ENCODE results near the gene PLEKHJ1.

Gene PLEKHJ1

DNA sequence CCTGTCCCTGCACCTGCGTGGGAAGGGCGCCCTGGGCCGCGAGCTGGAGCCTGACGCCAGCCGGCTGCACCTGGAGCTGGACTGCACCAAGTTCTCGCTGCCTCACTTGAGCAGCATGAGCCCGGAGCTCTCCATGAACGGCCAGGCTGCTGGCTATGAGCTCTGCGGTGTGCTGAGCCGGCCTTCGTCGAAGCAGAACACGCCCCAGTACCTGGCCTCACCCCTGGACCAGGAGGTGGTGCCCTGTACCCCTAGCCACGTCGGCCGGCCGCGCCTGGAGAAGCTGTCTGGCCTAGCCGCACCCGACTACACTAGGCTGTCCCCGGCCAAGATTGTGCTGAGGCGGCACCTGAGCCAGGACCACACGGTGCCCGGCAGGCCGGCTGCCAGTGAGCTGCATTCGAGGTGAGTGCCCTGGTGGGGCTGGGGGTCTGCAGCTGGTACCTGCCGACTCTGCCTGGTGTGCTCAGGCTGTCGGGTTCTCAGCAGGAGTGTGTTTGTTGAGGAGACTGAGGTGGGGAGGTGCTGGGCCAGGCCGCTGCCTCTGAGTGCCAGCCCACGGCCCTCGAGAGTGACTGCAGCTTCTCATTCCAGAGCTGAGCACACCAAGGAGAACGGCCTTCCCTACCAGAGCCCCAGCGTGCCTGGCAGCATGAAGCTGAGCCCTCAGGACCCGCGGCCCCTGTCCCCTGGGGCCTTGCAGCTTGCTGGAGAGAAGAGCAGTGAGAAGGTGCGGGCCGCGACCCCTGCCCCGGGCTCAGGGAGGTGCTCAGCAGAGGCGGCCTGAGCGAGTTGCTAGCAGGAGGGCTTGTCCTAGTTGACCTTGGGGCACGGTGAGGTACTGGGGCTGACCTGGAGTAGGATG lies 19.5 kb downstream of the PLEKHJ1 start:
- Histone ChIP-seq H3K27ac (ENCODE audit: low read length) (no peak overlapping the region), H3K4me3 (ENCODE audit: low read length) (no peak overlapping the region), H3K4me1 (ENCODE audit: control insufficient read depth, insufficient read depth, low read length) (no peaks in the 10 kb centered on the region), H3K27me3 (ENCODE audit: control insufficient read depth, insufficient read depth, low read length) (no peaks in the 10 kb centered on the region), H3K9me3 (ENCODE audit: control insufficient read depth, insufficient read depth, low read length) (no peaks in the 10 kb centered on the region), H3K36me3 (ENCODE audit: control insufficient read depth, insufficient read depth, low read length) (peaks cover 46% of the 10 kb centered on the region)
- DNase-seq (ENCODE audit: low read depth, low spot score), result no peak
- no CpG with 5 or more reads among the region's 43 CpGs for WGBS (ENCODE audit: insufficient coverage, insufficient read length)

DNA sequence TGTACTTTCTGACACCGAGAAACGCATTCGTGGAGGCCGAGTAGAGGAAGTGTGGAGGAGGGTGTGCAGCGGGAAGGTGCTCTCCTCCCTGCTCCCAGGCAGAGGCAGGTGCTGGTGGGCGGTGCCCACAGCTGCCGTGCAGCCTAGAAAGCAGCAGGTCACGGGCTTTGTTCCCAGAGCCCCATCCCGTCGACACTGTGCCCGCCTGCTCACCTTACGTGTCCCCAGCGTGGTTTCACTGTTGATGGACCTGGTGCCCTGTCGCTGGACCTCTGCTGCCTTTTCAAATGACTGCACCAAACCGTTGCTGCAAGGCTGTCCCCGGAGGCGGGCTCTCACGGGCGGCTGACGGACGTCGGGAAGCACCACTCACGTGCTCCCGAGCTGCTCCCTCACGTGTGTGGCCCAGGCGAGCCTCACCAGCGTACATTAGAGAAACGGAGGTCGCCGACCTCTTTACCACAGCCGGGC lies 20.8 kb downstream of the PLEKHJ1 start:
- Histone ChIP-seq H3K36me3 (ENCODE audit: control insufficient read depth, insufficient read depth, low read length) (peaks cover 53% of the 10 kb centered on the region), H3K4me3 (ENCODE audit: low read length) (no peak overlapping the region), H3K9me3 (ENCODE audit: control insufficient read depth, insufficient read depth, low read length) (no peaks in the 10 kb centered on the region), H3K27ac (ENCODE audit: low read length) (no peak overlapping the region), H3K27me3 (ENCODE audit: control insufficient read depth, insufficient read depth, low read length) (no peaks in the 10 kb centered on the region), H3K4me1 (ENCODE audit: control insufficient read depth, insufficient read depth, low read length) (no peaks in the 10 kb centered on the region)
- WGBS (ENCODE audit: insufficient coverage, insufficient read length), result no CpG with 5 or more reads among the region's 31 CpGs
- no peak for DNase-seq (ENCODE audit: low read depth, low spot score)

DNA sequence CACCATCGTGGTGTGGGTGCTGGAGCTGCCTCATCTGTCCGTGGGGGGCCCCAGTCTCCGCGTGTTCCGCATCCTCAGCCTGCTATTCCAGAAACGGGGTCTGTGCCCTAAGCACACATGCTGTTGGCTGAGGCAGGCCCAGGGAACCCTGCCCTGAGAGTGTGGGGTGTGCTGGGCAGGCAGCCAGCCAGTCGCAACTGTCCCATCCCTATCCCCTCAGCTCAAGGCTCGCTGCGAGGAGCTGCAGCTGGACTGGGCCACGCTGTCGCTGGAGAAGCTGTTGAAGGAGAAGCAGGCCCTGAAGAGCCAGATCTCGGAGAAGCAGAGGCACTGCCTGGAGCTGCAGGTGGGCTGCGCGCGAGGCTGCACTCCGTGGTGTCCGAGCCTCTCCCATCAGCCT lies 21.9 kb downstream of the PLEKHJ1 start:
- H3K27ac ChIP-seq (ENCODE audit: low read length), result no peak overlapping the region
- DNase-seq (ENCODE audit: low read depth, low spot score), result no peak
- WGBS (ENCODE audit: insufficient coverage, insufficient read length), result no CpG with 5 or more reads among the region's 17 CpGs
- H3K4me3 ChIP-seq (ENCODE audit: low read length), result no peak overlapping the region
- peaks cover 47% of the 10 kb centered on the region for H3K36me3 ChIP-seq (ENCODE audit: control insufficient read depth, insufficient read depth, low read length)
- no peaks in the 10 kb centered on the region for H3K4me1 ChIP-seq (ENCODE audit: control insufficient read depth, insufficient read depth, low read length)
- H3K9me3 ChIP-seq (ENCODE audit: control insufficient read depth, insufficient read depth, low read length), result no peaks in the 10 kb centered on the region
- no peaks in the 10 kb centered on the region for H3K27me3 ChIP-seq (ENCODE audit: control insufficient read depth, insufficient read depth, low read length)

DNA sequence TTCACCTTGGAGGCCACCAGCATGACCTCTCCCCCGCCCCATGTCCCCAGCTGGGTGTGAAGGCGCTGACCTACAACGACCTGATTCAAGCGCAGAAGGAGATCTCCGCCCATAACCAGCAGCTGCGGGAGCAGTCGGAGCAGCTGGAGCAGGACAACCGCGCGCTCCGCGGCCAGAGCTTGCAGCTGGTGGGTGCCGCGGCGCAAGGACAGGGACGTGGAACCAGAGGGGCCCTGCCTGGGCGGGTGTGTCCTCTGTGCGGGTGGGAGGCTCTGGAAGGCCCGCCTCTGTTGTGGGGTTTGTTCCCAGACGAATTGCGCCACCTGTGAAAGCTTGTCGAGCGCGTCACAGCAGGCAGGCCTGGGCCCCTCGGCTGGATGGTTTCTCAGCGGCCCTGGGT lies 22.3 kb downstream of the PLEKHJ1 start:
- Histone ChIP-seq H3K36me3 (ENCODE audit: control insufficient read depth, insufficient read depth, low read length) (peaks cover 47% of the 10 kb centered on the region), H3K27me3 (ENCODE audit: control insufficient read depth, insufficient read depth, low read length) (no peaks in the 10 kb centered on the region), H3K27ac (ENCODE audit: low read length) (no peak overlapping the region), H3K4me3 (ENCODE audit: low read length) (no peak overlapping the region), H3K9me3 (ENCODE audit: control insufficient read depth, insufficient read depth, low read length) (no peaks in the 10 kb centered on the region), H3K4me1 (ENCODE audit: control insufficient read depth, insufficient read depth, low read length) (no peaks in the 10 kb centered on the region)
- no peak for DNase-seq (ENCODE audit: low read depth, low spot score)
- no CpG with 5 or more reads among the region's 26 CpGs for WGBS (ENCODE audit: insufficient coverage, insufficient read length)

DNA sequence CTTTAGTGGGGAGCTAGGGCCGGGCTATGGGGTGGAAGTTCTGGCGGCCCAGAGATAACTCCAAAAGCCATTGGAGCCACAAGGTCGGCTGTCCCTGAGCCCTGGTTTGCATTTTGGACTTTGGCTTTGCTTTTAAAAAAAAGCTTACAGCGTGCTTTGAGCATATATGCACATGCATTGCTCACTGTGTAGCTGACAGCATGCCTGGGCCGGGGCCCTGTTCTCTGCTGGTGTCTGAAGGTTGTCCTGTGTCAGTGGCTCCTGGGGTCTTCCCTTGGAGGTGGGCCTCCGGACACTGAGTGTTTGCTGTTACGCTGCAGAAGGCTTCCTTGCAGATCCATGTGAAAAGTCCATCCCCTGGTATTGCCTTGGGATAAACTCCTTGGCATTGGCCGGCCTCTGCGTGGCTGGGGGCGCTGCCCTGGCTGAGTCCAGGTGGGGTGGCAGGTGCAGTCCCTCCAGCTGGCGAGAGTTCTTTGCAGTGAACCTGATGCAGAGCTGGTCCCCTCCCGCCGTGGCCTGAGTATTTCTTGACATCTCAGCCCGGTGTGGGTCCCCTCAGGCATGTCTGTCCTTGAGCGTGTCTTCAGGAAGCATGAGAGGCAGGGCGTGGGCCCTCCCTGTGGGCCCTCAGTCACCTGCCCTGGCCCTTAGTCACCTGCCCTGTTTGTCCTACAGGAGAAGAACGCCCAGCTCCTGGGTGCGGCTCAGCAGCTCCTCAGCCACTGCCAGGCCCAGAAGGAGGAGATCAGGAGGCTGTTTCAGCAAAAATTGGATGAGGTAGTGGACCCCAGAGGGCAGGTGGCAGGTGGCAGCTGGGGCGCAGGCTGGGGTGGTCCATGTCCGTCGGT lies 23.0 kb downstream of the PLEKHJ1 start:
- Histone ChIP-seq H3K4me3 (ENCODE audit: low read length) (no peak overlapping the region), H3K9me3 (ENCODE audit: control insufficient read depth, insufficient read depth, low read length) (no peaks in the 10 kb centered on the region), H3K27ac (ENCODE audit: low read length) (no peak overlapping the region), H3K4me1 (ENCODE audit: control insufficient read depth, insufficient read depth, low read length) (no peaks in the 10 kb centered on the region; the same call in 1 of the 2 replicates), H3K27me3 (ENCODE audit: control insufficient read depth, insufficient read depth, low read length) (no peaks in the 10 kb centered on the region), H3K36me3 (ENCODE audit: control insufficient read depth, insufficient read depth, low read length) (peaks cover 47% of the 10 kb centered on the region)
- no peak for DNase-seq (ENCODE audit: low read depth, low spot score)
- WGBS (ENCODE audit: insufficient coverage, insufficient read length), result no CpG with 5 or more reads among the region's 21 CpGs

DNA sequence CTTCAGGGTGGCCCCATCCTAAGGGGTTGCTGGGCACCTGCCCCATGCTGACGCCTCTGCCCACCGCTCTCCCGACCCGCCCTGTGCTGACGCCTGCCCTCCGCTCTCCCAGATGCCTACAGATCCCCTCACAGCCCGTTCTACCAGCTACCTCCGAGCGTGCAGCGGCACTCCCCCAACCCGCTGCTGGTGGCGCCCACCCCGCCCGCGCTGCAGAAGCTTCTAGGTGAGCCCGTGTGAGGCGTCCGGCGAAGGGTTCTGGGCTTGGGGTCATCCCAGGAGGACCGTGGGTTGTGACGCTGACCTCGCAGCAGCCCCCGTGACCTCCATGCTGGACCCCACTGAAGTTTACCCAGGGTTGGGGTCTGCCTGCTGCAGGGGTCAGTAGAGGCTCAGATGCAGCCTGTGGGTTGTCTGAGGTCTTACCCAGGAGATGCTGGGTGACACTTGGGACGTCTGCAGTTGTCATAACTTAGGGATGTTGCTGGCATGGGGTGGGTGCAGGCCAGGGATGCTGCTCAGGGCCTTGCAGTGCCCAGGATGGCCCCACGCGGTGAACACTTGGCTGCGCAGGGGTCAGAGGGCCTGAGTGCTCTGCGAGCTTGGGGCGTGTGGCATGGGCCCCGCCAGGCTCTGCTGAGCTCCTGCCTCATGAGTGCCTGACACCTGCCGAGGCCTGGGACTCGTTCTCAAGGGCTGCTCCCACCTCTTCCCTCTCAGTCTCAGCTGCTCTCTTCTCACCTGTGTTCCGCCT lies 25.0 kb downstream of the PLEKHJ1 start:
- Histone ChIP-seq H3K36me3 (ENCODE audit: control insufficient read depth, insufficient read depth, low read length) (peaks cover 29% of the 10 kb centered on the region), H3K4me1 (ENCODE audit: control insufficient read depth, insufficient read depth, low read length) (no peaks in the 10 kb centered on the region; the same call in 1 of the 2 replicates), H3K9me3 (ENCODE audit: control insufficient read depth, insufficient read depth, low read length) (no peaks in the 10 kb centered on the region), H3K27ac (ENCODE audit: low read length) (no peak overlapping the region), H3K4me3 (ENCODE audit: low read length) (no peak overlapping the region), H3K27me3 (ENCODE audit: control insufficient read depth, insufficient read depth, low read length) (no peaks in the 10 kb centered on the region)
- no CpG with 5 or more reads among the region's 33 CpGs for WGBS (ENCODE audit: insufficient coverage, insufficient read length)
- DNase-seq (ENCODE audit: low read depth, low spot score), result no peak

DNA sequence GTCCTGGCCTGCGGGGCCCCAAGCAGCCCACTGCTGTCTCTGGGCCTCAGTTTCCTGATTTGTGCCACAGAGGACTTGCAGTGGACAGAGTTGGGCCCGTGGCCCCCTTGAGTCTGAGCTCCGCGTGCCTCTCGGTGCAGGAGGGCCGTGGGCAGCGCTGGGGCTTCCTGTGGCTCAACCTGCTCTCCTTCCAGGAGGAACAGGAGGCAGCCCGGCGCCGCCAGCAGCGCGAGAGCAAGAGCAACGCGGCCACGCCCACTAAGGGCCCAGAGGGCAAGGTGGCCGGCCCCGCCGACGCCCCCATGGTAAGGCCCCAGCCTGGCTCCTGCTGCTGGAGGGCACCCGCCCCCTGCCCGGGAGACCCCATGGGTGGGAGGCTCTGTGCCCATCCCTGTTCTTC lies 25.9 kb downstream of the PLEKHJ1 start:
- H3K27me3 ChIP-seq (ENCODE audit: control insufficient read depth, insufficient read depth, low read length), result no peaks in the 10 kb centered on the region
- H3K4me3 ChIP-seq (ENCODE audit: low read length), result no peak overlapping the region
- H3K4me1 ChIP-seq (ENCODE audit: control insufficient read depth, insufficient read depth, low read length), result no peaks in the 10 kb centered on the region; the same call in 1 of the 2 replicates
- no peaks in the 10 kb centered on the region for H3K9me3 ChIP-seq (ENCODE audit: control insufficient read depth, insufficient read depth, low read length)
- no peak for DNase-seq (ENCODE audit: low read depth, low spot score)
- H3K27ac ChIP-seq (ENCODE audit: low read length), result no peak overlapping the region
- no CpG with 5 or more reads among the region's 21 CpGs for WGBS (ENCODE audit: insufficient coverage, insufficient read length)
- peaks cover 24% of the 10 kb centered on the region for H3K36me3 ChIP-seq (ENCODE audit: control insufficient read depth, insufficient read depth, low read length)

DNA sequence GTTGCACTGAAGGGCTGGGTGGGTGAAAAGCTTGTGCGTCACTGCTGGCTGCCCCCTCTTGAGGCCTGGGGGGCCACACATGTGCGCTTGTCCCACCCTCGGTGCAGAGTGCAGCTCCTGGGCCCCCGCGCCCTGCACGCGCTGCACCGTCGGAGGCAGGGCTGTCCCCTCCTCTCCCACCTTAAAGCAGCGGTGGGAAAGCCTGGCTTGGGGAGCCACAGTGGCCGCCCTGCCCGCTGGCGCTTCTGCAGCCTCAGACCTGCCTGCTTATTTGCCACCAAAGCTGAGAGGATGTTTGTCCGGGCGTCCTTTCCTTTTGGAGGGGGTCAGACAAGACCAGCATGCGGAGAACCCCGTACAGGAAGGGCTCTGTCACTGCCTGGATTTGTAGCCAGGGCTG lies 26.7 kb downstream of the PLEKHJ1 start:
- H3K36me3 ChIP-seq (ENCODE audit: control insufficient read depth, insufficient read depth, low read length), result peaks cover 20% of the 10 kb centered on the region

DNA sequence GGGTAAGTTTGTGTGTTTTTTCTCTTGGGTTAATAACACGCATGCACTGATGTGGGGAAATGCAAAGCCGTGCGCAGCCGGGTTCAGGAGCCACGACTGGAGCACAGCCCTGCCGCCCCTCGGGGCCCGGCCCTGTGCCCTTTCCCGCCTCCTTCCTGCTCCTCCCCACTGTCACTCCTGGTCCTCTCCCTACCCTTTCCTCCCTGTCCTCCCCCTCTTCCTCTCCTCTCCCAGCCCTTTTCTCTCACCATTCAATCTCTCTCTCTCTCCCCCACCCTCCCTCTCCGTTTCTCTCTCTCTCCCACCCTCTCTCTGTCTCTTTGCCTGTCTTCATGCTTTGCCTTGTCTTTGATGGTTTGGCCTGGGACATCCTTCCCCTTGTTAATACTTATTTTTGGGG lies 27.2 kb downstream of the PLEKHJ1 start:
- H3K36me3 ChIP-seq (ENCODE audit: control insufficient read depth, insufficient read depth, low read length), result peaks cover 19% of the 10 kb centered on the region
- no peaks in the 10 kb centered on the region for H3K9me3 ChIP-seq (ENCODE audit: control insufficient read depth, insufficient read depth, low read length)
- no peak overlapping the region for H3K4me3 ChIP-seq (ENCODE audit: low read length)
- DNase-seq (ENCODE audit: low read depth, low spot score), result no peak
- H3K27me3 ChIP-seq (ENCODE audit: control insufficient read depth, insufficient read depth, low read length), result no peaks in the 10 kb centered on the region
- WGBS (ENCODE audit: insufficient coverage, insufficient read length), result 100% methylated on average over 1 of the region's 10 CpGs
- no peaks in the 10 kb centered on the region; the same call in 1 of the 2 replicates for H3K4me1 ChIP-seq (ENCODE audit: control insufficient read depth, insufficient read depth, low read length)
- no peak overlapping the region for H3K27ac ChIP-seq (ENCODE audit: low read length)

More for the DNA sequence above, 26.7 kb downstream of the PLEKHJ1 start:
- H3K4me1 ChIP-seq (ENCODE audit: control insufficient read depth, insufficient read depth, low read length), result no peaks in the 10 kb centered on the region; the same call in 1 of the 2 replicates
- H3K9me3 ChIP-seq (ENCODE audit: control insufficient read depth, insufficient read depth, low read length), result no peaks in the 10 kb centered on the region
- no peaks in the 10 kb centered on the region for H3K27me3 ChIP-seq (ENCODE audit: control insufficient read depth, insufficient read depth, low read length)
- H3K27ac ChIP-seq (ENCODE audit: low read length), result no peak overlapping the region
- DNase-seq (ENCODE audit: low read depth, low spot score), result no peak
- H3K4me3 ChIP-seq (ENCODE audit: low read length), result no peak overlapping the region
- no CpG with 5 or more reads among the region's 17 CpGs for WGBS (ENCODE audit: insufficient coverage, insufficient read length)

Data from iPS DF 6.9 (cell line).